NCI-H1105 (cell line): Measurements from ENCODE around the gene UNC45B.
"Not testable (repeated sequence)": the region's sequence is repeated elsewhere in the genome, so short reads cannot be mapped to it uniquely, and the experiment has no call there.

Source experiments
- DNase-seq: peaks from one replicate; lab custom pipeline; 2025; lab: John Stamatoyannopoulos, UW

The UNC45B gene

DNA sequence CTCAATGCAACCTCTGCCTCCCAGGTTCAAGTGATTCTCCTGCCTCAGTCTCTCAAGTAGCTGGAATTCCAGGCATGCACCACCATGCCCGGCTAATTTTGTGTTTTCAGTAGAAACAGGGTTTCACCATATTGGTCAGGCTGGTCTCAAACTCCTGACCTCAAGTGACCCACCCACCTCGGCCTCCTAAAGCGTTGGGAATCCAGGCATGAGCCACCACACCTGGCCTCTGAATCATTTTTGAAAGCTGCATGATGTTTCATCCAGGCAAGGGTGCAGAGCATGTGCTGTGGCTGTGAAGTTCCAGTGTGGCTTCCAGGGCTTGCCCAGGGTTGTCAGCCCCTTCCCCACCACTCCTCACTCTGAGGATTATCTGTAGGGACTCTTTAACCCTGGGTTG is 24.7 kb downstream of the UNC45B start:
- not testable (repeated sequence) for DNase-seq

DNA sequence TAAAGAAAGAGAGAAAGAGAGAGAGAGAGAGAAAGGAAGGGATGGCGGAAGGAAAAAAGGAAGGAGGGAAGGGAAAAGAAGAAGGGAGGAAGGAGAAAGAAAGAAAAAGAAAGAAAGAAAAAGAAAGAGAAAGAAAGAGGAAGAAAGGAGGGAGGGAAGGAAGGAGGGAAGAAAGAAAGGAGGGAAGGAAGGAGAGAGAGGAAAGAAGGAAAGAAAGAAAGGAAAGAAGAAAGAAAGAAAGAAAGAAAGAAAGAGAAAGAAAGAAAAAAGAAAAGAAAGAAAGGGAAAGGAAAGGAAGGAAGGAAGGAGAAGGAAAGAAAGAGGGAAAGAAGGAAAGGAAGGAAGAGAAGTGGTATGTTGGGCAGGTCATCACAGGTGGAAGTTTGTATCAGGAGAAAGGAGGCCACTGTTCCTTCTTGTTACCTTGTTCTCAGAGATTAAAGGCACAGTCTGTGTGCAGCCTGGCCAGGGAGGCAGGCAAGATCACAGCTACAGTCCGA is 27.3 kb downstream of the UNC45B start:
- DNase-seq: no peak

DNA sequence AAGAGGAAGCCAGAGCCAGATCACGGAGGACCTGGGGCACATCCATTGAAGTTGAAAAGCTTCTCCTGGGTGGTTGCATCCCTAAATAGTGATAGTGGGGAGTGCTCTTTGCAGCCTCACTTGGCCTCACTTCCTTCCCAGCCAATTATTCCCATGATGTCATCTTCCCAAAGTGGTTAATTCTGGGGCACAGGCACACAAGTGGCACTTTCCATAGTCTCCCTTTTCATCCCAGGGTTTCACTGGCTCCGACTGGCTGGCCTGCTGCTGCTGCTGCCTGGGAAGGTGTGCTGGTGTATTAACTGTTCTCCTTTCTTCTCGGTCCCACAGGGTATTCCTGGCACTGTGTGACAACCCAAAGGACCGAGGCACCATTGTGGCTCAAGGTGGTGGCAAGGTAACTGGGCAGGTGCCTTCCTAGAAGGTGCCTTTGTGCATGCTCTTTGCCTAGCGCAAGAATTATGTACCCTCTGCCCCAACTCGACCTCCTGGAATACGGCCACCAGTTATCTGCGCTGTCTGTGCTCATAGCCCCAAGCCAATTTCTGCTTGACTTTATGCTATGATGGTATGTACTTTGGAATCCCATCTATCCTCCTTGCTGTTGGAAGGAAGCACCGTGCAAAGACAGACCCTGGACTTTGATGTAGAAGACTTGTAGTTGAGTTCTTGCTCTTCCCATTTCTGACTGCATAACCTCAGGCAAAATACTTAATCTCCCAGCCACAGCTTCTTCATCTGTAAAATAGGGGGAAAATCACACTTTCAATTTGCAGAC is 28.2 kb downstream of the UNC45B start:
- DNase-seq: no peak

DNA sequence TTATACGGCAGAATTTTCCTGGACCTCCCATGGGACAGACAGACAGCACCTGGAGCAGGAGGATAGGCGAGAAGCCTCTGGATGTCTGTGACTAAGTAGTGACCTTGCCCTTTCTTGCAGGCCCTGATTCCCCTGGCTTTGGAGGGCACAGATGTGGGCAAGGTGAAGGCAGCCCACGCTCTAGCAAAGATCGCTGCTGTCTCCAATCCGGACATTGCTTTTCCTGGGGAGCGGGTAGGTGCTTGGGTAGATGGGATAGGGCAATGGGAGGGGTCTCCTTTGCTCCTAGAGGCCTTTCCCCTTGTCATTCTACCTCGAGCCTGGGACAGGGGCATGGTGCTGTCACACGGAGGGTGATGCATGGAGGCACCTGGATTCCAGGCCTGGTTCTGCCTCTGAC is 29.3 kb downstream of the UNC45B start:
- no peak for DNase-seq

DNA sequence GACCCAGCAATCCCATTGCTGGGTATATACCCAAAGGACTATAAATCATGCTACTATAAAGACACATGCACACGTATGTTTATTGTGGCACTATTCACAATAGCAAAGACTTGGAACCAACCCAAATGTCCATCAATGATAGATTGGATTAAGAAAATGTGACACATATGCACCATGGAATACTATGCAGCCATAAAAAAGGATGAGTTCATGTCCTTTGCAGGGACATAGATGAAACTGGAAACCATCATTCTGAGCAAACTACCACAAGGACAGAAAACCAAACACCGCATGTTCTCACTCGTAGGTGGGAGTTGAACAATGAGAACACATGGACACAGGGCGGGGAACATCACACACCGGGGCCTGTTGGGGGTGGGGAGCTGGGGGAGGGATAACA is 31.8 kb downstream of the UNC45B start:
- DNase-seq: not testable (repeated sequence)

DNA sequence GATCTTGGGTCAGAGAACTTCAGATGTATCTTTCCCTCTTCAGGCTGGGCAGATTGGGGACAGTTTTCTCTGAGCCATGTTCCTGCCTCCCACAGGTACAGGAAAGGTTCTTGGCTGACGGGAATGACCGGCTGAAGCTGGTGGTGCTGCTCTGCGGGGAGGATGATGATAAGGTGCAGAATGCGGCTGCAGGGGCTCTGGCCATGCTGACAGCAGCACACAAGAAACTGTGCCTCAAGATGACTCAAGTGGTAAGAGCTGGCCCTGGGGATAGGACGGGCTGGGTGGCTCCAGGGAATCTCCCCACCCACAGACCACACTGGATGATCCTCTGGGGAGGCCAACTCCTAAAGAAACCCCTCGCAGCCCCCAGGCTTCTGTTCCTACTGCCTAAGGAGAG is 35.7 kb downstream of the UNC45B start:
- no peak for DNase-seq

DNA sequence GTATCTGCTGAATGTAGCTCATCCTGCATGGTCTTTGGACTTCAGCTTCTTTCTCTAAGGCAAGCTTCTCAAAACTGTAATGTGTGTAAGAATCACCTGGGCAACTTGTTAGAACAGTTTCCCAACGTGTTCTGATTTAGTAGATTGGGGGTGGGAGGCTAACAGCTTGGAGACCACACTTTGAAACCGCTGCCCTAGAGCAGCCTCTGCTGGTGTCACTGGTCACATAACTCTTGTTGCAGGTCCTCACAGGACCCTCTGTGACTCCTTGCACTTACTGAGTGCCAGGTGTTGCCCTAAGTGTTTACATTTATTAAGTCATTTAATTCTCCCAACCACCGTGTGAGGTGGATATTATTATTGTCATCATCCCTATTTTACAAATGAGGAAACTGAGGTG is 36.7 kb downstream of the UNC45B start:
- no peak for DNase-seq

DNA sequence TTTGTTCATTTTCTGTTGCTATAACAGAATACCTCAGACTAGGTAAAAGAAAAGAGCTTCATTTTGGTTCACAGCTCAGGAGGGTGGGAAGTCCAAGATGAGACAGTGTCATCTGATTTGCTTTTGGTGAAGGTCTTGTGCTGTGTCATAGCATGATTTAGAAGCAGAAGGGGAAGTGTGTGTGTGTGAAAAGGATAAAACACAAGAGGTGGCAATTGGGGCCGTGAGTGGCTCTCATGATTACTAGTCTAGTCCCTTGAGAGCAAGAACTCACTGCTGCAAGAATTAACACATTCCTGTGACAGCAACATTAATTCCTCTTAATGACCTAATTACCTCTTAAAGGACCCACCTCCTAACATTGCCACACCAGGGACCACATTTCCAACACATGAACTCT is 38.2 kb downstream of the UNC45B start:
- DNase-seq: no peak

DNA sequence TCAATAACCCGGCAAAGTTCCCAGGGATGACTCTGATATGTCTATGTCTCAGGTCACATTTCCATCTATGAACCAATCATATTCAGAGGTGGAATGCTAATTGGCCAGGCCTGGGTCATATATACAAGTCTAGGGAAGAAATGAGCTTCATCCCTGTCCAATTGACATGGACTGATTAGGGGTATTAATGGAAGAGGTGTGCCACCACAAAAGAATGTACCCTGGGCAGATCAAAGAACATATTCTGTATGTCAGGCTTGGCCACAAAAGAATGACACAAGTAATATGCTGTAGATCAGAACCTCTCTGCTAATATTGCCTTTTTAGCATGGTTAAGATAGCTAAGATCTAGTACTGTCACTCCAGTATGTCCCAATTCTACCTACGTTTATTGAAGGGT is 39.9 kb downstream of the UNC45B start:
- DNase-seq: no peak

DNA sequence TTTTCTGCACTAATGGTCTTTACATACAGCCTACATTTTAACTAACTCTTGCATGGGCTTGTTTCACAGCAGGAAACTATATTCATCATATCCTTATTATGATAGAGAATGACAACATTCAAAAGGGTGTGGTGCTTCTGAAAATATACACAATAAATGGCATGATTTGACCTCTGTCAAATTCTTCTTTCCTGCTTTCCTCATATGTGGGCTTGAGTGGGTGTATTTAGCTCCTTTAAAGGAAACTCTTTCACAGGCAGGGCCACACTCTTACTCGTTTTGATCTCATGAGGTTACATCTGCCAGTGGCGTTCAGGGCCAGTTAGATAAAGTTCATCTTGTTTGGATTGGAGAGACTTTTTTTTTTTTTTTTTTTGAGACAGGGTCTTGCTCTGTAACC is 40.5 kb downstream of the UNC45B start:
- no peak for DNase-seq

DNA sequence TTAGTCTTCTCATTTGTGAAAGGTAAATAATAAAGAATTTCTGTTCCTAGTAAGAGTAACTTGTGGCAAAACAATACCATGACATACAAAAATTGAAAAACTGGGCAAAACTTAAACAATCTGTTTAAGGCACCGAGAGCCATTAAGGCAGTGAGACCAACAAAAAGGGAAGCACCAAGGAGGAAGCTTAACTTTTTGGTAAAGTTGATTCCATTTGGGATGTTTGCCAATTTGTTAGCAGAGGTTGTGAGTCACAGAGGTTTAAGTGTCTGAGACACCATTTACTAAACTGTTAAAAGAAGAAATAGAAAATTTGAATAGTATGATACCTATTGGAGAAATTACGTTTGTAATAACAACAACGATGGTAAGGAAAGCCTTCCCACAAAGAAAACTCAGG is 41.7 kb downstream of the UNC45B start:
- no peak for DNase-seq

DNA sequence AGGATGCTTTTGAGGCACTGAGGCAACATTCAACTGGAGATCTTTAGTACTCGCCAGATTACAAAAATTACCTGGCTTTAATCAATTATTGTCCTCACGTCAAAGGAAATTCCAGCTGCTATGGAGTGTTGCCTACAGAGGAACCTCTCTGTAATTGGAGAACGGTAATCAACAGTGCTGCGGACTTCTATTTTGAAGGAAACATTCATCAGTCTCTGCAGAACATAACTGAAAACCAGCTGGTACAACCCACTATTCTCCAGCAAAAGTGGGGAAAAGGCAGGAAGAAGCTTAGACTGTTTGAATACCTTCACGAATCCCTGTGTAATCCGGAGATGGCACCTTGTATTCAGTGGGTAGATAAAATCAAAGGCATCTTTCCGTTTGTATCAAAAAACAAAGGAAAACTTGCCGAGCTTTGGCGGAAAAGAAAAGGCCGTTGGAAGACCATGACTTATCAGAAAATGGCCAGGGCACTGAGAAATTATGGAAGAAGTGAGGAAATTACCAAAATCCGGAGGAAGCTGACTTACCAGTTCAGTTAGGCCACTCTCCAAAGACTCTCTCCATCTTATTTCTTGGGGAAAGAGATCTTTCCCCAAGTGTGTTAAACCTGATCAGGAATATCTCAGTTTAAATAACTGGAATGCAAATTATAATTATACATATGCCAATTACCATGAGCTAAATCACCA is 43.5 kb downstream of the UNC45B start:
- DNase-seq: no peak

DNA sequence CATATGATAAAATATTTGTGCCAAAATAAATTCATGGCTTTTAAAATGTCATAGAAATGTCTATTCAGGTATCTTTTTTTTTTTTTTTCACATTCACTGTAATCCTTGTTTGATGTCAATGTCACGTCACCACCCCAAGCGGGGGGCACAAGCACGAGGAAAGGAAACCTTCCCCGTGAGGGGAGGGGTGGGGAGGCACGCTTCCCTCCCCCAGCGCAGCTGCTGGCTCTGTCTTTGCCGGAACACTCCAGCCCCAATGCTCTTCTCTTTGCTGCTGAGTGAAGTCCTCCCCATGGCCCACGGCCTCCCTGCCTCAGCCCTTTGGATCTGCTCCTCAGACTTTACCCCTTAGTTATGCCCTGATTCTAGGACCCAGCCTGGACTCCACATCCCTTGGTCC is 45.1 kb downstream of the UNC45B start:
- no peak for DNase-seq

DNA sequence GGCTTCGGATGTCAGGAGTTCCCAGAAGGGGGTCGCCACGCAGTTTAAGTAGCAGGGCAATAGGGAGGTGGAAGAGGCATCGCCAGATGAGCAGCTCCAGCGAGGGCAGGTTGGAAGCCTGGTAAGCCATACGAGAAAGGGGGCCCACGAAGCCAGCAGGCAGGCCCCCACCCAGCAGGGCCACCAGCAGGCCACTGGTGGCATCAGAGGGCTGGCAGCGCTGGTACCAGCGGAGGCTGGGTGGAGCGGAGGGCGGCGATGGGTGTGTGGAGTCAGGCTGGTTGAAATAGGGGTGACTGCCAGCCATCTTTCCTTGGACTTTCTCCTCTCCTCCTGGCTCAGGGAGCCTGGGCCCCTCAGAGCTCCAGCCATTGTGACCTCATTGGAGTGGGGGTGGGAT is 46.4 kb downstream of the UNC45B start, which contains the start of gene SLC35G3:
Gene SLC35G3, minus strand, starts transcription at position 393 of the 400 bp plus-strand sequence. Its CDS starts 86 bp downstream, at position 307.
- not testable (repeated sequence) for DNase-seq

DNA sequence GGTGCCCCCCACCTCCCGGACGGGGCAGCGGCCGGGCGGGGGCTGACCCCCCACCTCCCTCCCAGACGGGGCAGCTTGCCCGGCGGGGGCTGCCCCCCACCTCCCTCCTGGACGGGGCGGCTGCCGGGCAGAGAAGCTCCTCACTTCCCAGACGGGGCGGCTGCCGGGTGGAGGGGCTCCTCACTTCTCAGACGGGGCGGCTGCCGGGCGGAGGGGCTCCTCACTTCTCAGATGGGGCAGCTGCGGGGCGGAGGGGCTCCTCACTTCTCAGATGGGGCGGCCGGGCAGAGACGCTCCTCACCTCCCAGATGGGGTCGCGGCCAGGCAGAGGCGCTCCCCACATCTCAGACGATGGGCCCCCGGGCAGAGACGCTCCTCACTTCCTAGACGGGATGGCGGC is 47.4 kb downstream of the UNC45B start:
- not testable (repeated sequence) for DNase-seq

DNA sequence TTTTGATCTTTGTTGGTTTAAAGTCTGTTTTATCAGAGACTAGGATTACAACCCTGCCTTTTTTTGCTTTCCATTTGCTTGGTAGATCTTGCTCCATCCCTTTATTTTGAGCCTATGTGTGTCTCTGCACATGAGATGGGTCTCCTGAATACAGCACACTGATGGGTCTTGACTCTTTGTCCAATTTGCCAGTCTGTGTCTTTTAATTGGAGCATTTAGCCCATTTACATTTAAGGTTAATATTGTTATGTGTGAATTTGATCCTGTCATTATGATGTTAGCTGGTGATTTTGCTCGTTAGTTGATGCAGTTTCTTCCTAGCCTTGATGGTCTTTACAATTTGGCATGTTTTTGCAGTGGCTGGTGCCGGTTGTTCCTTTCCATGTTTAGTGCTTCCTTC is 55.0 kb downstream of the UNC45B start:
- DNase-seq: not testable (repeated sequence)

DNA sequence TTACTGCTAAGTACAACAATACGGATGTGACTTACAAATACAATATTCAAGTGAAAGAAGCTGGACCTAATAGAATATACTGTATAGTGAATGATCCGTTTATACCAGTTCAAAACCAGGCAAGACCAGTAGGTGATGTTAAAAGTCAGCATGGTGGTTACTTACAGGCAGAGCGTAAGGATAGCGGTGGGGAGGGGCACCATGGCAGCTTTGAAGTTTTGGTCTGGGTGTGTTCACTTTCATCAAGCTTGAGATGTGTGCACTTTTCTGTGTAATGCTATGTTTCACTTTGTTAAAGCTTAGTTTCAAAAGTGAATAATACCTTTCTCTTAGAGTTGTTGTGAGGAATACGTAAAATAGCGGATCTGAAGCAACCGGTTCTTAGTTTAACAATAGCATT is 63.1 kb downstream of the UNC45B start:
- DNase-seq: no peak

DNA sequence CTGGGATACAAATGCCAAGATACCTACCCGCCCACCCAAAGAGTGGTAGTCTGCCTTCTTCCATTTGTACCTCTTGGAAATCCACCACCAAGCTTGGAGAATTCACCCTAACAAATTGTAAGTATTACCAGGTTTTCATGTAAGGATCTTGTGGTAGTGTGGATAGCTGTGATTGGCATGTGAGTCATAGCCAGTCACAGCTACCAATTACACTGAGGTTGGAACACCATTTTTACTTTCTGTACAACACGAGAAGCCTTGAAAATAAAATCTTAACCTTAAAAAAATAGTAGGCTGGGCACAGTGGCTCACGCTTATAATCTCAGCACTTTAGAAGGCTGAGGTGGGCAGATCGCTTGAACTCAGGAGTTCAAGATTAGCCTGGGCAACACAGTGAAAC is 65.1 kb downstream of the UNC45B start:
- no peak for DNase-seq

DNA sequence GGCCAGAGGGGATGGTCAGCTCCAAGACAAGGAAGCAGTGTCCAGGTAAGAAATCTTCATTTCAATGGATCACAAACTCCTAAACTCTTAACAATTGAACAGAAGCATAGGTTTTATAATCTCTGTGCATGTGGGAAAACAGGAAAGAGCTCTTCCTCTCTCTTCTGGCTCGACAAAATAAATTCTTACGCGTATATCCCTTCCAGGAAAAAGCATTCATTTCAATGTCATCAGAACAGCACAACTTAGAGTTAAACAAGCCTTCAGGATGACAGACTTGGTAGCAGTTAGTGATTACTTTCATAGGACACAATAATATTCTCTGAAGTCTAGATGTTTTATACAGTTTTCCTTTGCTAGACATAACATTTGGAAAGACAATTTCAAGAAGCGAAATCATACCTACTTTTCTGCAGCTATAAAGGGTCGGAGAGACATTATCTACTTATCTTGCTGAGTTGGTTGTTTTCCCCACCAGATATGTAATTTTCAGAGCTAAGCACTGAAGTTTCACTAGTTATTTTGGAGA is 65.9 kb downstream of the UNC45B start:
- no peak for DNase-seq

DNA sequence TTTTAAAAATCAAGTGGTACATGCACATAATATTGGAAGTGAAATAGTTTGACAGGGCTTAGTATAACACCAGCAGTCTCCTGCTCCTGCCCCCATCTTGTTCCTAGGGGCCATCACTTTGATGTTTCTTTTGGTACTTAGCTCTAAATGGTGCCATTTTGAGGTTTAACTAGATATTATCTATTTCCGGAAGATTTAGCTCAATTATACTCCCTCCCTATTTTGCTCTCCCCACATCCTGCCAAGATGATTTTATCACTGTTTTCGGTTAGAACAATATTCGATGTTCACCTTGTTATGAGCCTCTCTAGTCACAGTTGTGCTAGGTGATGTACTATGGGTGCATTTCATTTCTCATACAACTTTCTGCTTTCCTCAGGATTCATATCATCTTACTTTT is 66.6 kb downstream of the UNC45B start:
- no peak for DNase-seq

DNA sequence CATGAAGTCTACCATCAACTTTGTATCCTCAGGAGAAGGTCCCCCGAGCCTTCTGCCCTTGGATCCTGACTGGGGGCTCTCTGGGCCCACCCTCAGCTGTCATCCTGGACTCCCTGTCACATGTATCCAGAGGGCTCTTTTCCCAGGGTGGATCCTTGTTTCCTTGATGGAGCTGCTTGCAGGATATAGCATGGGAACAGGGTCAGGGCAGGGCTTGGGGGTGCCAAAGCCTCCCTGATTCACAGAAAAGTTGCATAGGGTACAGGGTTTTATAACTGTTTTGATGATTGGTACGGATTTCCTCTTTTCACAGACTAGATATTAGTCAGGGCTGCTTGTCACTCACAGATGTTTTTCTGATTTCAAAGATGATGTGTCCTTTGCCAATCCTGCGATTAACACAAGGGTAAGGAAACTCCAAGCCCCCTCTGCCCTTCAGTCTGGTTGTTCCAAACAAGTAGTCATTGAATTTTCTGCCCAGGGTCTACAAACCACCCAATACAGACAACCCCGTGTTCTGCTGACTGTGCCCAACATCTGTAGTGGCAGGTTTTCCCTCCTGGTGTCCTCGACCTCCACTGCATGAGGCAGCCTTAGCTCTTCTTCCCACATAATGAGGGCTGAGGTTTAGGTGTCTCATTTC is 67.1 kb downstream of the UNC45B start:
- no peak for DNase-seq

DNA sequence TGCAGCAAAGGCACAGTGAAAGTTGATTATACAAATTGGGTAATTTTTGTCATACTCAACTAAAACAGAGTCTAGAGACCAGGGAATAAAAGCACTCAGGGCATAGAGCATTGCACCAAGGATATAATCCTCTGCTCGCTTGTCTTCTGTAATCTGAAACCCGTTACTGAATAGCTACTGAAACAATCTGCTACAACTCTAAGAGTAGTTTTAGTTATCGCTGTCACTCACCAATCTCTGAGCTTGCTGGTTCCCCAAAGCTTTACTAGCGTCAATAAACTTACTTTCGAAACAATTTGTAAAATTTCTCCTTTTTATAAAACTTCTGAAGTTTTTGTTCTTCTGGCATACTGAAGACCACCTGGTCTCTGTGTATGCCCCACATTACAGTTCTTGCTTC is 69.5 kb downstream of the UNC45B start:
- no peak for DNase-seq

DNA sequence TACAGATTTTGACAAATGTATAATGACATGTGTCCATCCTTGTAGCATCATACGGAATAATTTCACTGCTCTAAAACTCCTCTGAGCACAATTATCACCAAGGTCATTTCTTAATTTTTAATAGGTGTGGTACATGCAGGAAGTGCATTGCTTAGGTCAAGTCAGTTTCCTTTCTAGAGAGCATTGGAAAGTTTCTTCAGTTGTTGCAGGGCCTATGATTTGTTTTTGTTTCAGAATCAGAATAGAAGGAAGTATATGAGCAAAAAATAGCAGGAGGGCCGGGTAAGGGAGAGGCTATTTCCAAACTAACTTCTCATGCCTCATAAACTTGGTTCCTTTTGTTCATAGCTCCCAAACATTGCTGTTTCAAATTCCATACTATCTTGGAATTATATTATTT is 71.3 kb downstream of the UNC45B start:
- DNase-seq: no peak
